Cardiac muscle cell (in vitro differentiated cells and primary cell): ENCODE data around the gene GABBR2. TPM values are rescaled to one million over a fixed set of nuclear protein-coding genes. Genes with fewer than 3 reads are reported as not detected.

Experiments used
- DNase-seq, 2 donors: peaks; one replicate each; pipeline versions ENCODE4 v3.0.0 to v3.0.0-alpha.2; 2010 to 2017; ENCODE audit warnings: low read depth in 1 of 2, low spot score in 1 of 2
- H3K27ac ChIP-seq: fragments of 200-600 bp; sonication (generic); 2 replicates; pipeline ENCODE4 v1.5.1; 2016
- H3K27me3 ChIP-seq: fragments of 200-600 bp; sonication (generic); 2 replicates; pipeline ENCODE4 v1.6.0; 2016; ENCODE audit warnings: control low read depth
- H3K36me3 ChIP-seq: fragments of 200-600 bp; sonication (generic); 2 replicates; pipeline ENCODE4 v1.5.1; 2016; ENCODE audit warnings: control low read depth
- H3K4me1 ChIP-seq: fragments of 200-600 bp; sonication (generic); 2 replicates; pipeline ENCODE4 v1.8.1; 2017; ENCODE audit warnings: low read depth, mild to moderate bottlenecking, mixed run types
- H3K4me3 ChIP-seq: fragments of 200-600 bp; sonication (generic); 2 replicates; pipeline ENCODE4 v1.5.1; 2016; ENCODE audit warnings: mild to moderate bottlenecking
- H3K9me3 ChIP-seq: fragments of 200-600 bp; sonication (generic); 2 replicates; pipeline ENCODE4 v1.5.1; 2017; ENCODE audit warnings: low read depth, mild to moderate bottlenecking, control low read depth
- CTCF ChIP-seq: IDR thresholded peaks from 2 replicates; pipeline ENCODE4 v1.5.1; 2012; ENCODE audit warnings: low read depth, mild to moderate bottlenecking, low read length
- polyA plus RNA-seq: library from polyadenylated mRNA; unstranded; fragments of >200 nt; fragmentation: Nextera tagmentation; extraction: Ambion mirVana; gene quantifications from 2 replicates; pipeline ENCODE4 v1.2.1, GENCODE V29; 2016
- total RNA-seq: library from RNA; depleted of rRNA; stranded (reverse); fragments of >200 nt; gene quantifications from 2 replicates; pipeline ENCODE4 v1.2.3, GENCODE V29; 2016

GABBR2 gene
- total and polyA plus RNA-seq, 2 experiments from 2014 or later, result 0.06 TPM; not detected in 1

GRCh38 chr9:98450496-98450895, 258.2 kb downstream of the GABBR2 start:
- no peaks in the 10 kb centered on the region for H3K27me3 ChIP-seq
- TF ChIP-seq CTCF, result no peak
- no peaks in the 10 kb centered on the region for H3K9me3 ChIP-seq
- H3K4me3 ChIP-seq, result no peak overlapping the region
- no peaks in the 10 kb centered on the region for H3K36me3 ChIP-seq
- H3K27ac ChIP-seq, result no peak overlapping the region
- DNase-seq, result no peak
- no peaks in the 10 kb centered on the region for H3K4me1 ChIP-seq

GRCh38 chr9:98449871-98450270, 258.9 kb downstream of the GABBR2 start:
- no peaks in the 10 kb centered on the region for H3K36me3 ChIP-seq
- H3K9me3 ChIP-seq, result no peaks in the 10 kb centered on the region
- no peak overlapping the region for H3K4me3 ChIP-seq
- no peak for TF ChIP-seq CTCF
- no peaks in the 10 kb centered on the region for H3K4me1 ChIP-seq
- H3K27ac ChIP-seq, result no peak overlapping the region
- no peak for DNase-seq
- no peaks in the 10 kb centered on the region for H3K27me3 ChIP-seq

GRCh38 chr9:98445576-98445975, 263.2 kb downstream of the GABBR2 start:
- no peaks in the 10 kb centered on the region for H3K9me3 ChIP-seq
- H3K27me3 ChIP-seq, result no peaks in the 10 kb centered on the region
- no peak overlapping the region for H3K27ac ChIP-seq
- no peaks in the 10 kb centered on the region for H3K4me1 ChIP-seq
- TF ChIP-seq CTCF, result no peak
- H3K4me3 ChIP-seq, result no peak overlapping the region
- no peaks in the 10 kb centered on the region for H3K36me3 ChIP-seq
- no peak for DNase-seq

GRCh38 chr9:98444601-98445000, 264.1 kb downstream of the GABBR2 start:
- Histone ChIP-seq H3K27ac (no peak overlapping the region), H3K4me1 (no peaks in the 10 kb centered on the region), H3K36me3 (no peaks in the 10 kb centered on the region), H3K27me3 (no peaks in the 10 kb centered on the region), H3K9me3 (no peaks in the 10 kb centered on the region), H3K4me3 (no peak overlapping the region)
- no peak for TF ChIP-seq CTCF
- DNase-seq, result no peak

- no peak for DNase-seq
- H3K4me3 ChIP-seq, result no peak overlapping the region
- H3K27ac ChIP-seq, result no peak overlapping the region
- no peaks in the 10 kb centered on the region for H3K27me3 ChIP-seq
- no peaks in the 10 kb centered on the region for H3K9me3 ChIP-seq
- no peaks in the 10 kb centered on the region for H3K36me3 ChIP-seq
- H3K4me1 ChIP-seq, result no peaks in the 10 kb centered on the region
- no peak for TF ChIP-seq CTCF
Measured at GRCh38 chr9:98442541-98442940, 266.2 kb downstream of the GABBR2 start.

GRCh38 chr9:98442114-98442513, 266.6 kb downstream of the GABBR2 start:
- H3K4me3 ChIP-seq, result no peak overlapping the region
- H3K9me3 ChIP-seq, result no peaks in the 10 kb centered on the region
- no peak for TF ChIP-seq CTCF
- H3K4me1 ChIP-seq, result no peaks in the 10 kb centered on the region
- H3K36me3 ChIP-seq, result no peaks in the 10 kb centered on the region
- H3K27ac ChIP-seq, result no peak overlapping the region
- H3K27me3 ChIP-seq, result no peaks in the 10 kb centered on the region
- no peak for DNase-seq
